NCI-H526 (cell line): ENCODE measurements around the gene RAB11A.
A peak's percentile ranks its signal among the peaks of the same experiment; 100 is the strongest.

ENCODE experiments used
- DNase-seq, 2 experiments: peaks; one replicate each; lab custom pipeline; 2025; lab: John Stamatoyannopoulos, UW

Gene RAB11A

DNA sequence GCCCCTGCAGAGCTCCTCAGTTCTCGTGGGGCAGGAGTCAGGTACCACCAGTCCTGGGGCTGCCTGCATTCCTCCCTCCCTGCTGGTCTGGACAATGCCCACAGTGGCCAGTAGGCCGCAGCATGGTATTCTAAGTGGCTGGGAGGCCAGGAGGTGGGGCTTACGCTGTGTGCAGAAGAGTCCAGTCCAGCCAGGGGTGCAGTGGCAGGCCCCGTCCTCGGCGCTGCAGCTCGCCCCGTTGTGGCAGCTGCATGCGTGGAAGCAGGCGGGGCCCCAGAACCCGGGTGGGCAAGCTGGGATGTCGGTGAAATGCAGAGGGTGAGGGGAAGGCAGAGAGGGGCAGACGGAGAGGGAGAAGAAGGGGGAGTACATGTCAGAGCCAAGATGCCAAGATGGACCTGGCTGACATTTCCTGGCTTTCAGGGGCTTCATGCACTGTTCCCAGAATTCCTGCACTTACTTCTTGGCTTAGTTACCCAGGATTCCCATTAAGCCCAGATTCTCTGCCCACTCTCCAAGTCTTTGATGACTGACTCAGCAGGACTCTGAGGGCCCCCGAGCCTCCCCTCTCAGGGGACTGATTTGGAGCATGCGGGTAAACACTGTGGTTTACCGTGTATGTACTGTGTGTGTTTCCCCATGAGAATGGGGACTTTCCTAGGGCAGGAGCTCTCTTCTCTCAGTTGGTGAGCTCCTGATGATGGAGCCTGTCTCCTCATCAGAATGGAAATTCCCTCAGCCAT lies 47.5 kb downstream of the RAB11A start:
- DNase-seq, result peak; percentile 1 to 68

- DNase-seq, result no peak
These were observed 48.1 kb downstream of the RAB11A start for GRCh38 chr15:65917407-65917756.

- no peak for DNase-seq
These were observed 48.6 kb downstream of the RAB11A start for GRCh38 chr15:65917936-65918335.

DNA sequence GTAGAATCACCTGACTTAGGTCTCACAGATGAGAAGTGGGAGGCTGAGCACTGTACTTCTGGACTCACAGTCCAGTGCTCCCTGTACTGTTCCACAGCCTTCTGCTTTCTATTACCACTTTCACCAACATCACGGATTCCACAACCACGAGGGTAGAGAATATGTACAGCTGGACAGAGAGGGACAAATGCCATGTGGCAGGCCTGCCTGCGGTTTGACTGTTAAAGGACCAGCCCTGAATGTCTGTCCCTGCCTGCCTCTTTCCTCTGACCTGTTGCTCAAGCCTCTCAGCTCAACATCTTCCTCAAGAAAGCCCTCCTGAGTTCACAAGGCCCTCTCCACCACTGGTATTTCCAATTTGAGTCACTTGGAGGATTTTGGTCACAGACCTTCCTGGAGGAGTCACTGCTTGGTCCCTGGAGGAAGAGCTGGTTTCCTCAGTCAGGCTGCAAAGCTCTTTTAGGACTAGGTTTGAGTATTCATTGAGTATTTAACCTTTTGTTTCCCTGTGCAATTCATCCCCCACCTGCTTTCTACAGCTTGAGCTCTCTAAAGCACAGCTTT lies 49.1 kb downstream of the RAB11A start:
- no peak for DNase-seq

DNA sequence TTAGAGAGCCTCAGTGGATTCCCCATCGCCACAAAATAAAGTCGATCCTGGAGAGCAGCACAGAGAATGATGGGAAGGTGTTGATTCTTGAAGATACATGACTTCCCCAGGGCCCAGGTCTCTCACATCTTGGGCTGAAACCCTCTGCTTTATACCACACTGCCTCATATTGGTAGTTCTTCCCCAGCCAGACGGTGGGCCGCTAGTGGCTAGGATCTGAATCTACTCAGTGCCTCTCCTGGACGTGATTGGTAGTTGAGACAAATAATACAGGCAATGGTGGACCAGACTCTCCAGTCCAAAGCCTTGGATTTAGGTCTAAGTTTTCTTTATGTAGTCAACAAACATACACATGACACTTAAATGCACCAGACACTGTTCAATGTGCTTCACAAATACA lies 49.7 kb downstream of the RAB11A start:
- no peak for DNase-seq

GRCh38 chr15:65919353-65919752 lies 50.1 kb downstream of the RAB11A start:
- no peak for DNase-seq

GRCh38 chr15:65920121-65920520 lies 50.8 kb downstream of the RAB11A start:
- DNase-seq, result no peak

DNA sequence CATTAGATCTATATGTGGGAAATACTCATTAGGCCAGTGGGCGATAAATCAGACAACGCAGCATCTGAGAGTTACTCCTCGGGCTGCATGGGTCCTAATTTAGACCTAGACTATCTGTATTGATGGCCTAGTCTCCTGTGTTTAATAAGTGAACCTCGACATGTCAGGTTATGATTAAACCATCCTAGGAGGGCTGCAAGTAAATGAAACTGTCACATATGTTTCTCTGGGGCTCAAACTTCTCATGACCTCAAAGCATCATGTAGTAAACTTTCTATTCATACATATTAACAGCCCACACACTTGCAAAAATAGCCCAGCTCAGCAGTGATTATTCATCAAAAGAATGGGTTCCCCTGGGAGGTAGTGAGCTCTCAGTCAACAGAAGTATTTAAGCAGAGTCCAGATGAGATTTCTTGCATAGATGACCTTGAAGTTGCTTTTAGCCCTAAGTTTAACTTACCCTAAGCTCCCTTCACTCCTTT lies 51.6 kb downstream of the RAB11A start:
- no peak for DNase-seq

DNA sequence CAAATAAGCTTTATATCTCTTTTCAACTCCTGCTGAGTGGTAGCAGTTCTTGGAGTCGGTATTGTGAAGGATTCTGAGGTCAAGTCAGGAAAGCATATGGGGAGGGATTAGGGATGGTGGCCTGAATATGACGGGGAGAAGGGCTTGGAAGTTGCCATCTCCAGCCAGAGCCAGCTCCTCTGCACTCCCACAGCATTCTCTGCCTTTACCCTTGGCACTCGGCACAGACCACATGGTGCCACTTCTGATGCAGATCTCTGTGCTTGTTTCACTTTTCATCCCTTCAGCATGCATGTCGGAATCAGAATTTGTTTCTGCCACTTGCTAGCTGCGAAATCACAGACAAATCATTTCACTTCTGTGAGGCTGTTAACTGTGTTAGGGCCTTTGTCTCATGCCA lies 52.5 kb downstream of the RAB11A start:
- no peak for DNase-seq

DNA sequence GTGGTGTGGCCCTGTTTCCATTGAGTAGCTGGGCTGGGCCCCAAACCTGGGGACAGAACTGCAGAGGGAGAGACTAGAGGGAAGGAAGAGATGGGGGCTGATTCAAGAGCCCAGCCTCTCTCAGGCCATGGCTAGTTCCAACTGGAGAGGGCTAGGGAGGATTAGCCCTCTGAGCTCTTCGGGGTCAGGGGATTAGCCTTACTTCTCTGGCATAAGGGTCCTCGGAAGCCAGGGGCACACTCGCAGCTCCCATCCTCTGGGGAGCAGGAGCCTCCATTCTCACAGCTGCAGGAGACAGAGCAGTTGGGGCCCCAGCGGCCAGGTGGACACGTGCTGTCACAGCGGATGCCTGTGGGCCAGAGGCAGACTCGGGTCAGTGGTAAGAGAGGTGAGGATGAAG lies 53.3 kb downstream of the RAB11A start:
- no peak for DNase-seq

GRCh38 chr15:65923264-65923663 lies 54.0 kb downstream of the RAB11A start:
- no peak for DNase-seq

GRCh38 chr15:65924004-65924403 lies 54.7 kb downstream of the RAB11A start:
- DNase-seq, result no peak

GRCh38 chr15:65925338-65925737 lies 56.0 kb downstream of the RAB11A start:
- no peak for DNase-seq

DNA sequence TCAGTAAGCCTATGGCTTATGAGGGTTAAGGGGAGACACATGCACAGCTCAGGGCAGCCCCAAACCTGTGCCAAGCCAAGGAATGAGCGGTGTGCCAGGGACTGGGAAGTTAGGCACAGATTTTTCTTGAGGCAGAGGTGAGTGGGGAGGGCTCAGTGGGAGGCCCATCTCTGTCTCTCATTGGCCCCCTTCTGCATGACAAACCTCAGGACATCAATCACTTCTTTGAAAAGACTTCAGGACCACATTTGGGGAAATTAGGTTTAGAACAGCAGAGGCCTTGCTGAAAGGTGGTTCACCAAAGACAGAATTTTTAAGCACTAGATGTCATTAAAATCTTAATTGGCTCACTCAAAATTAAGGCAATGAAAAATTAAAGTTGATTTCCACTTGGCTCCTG lies 57.2 kb downstream of the RAB11A start:
- no peak for DNase-seq

DNA sequence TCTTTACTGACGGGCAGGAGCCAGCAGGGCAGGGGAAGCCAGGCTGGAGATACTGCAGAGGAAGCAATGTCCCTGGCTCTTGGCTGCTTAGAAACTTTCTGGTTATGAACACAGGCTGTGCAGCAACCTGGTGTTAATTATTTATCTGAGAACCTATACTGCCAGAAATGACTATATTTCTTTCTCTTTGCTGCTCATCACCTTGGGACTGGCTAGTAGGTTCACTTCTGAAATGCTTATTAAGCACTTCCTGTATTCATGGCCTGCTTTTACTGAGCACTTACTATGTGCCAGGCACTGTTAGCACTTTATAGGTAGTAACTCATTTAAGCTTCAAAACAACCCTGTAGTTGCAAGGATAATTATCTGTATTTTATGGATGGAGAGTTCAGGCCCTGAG lies 57.6 kb downstream of the RAB11A start:
- no peak for DNase-seq

GRCh38 chr15:65927545-65927944 lies 58.3 kb downstream of the RAB11A start:
- no peak for DNase-seq

DNA sequence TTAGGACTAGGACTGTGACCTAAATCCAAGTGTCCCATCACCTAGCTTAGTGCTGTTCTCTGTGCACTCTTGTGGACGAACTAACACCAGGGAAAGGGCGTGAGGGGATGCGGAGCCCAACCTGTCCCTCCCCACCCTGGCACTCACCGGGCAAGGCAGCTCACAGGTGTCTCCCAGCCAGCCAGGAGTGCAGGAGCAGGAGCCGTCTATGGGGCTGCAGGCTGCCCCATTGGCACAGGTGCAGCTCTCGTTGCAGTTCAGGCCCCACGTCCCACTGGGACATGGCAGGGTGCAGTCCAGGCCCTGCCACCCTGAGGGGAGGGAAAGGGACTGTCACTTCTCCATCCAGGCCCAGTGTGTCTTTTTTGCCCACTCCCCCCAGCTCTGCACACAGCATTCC lies 60.3 kb downstream of the RAB11A start:
- no peak for DNase-seq

DNA sequence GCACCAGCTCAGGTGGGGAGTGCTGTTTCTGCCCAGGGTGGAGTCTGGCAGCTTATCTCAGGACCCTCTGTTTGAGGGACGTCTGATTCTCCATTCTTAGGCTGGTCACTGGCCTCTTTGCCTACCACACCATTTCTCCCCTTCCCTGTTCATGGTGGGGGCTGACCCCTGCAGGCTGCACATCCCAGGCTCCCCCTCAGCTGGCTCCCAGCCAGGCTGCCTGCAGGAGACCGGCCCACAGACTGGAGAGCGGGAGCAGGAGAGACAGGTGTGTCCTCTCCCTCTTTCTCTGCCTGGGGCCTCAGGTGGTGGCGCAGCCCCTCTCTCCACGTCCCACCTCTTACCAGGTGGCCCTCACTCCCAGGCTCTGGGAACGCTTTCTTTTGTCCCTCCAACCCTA lies 60.8 kb downstream of the RAB11A start:
- DNase-seq, result no peak

GRCh38 chr15:65931221-65931620 lies 61.9 kb downstream of the RAB11A start:
- DNase-seq, result no peak

DNA sequence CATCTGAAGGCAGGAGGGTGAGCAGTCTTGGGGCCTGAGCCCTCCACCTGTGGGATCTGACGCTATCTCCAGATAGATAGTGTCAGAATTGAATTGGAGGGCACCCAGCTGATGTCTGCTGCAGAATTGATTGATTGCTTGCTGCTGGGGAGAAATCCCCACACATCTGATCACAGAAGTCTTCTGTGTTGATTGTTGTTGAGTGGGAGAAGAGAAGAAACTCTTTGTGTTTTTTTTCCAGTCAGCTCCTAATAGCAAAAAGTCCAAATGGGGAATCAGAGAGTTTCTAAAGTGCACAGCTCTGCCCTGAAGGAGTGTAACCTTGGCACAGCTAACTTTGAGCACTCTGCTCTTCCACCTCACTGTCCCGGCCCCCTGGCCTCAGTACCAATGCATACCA lies 66.1 kb downstream of the RAB11A start:
- DNase-seq, result no peak

DNA sequence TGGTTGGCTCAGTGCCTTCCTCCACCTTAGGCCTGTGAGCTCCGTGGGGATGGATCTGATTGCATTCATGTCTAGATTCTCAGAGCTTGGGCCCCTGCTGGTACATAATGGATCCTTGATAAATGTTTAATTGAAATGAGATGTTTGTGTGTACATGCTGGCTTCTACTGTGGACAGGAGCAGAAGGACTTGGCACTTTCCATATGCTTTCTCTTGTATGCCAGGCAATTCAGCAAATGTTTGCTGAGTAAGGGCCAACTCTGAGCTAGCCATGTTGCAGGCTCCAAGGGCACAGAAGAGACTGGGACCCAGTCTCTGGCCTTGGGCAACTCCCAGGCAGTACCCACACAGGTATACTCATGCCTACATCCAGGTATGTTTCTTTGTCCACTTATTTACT lies 67.0 kb downstream of the RAB11A start:
- DNase-seq, result no peak

- no peak for DNase-seq
These were observed 67.8 kb downstream of the RAB11A start for GRCh38 chr15:65937054-65937453.

DNA sequence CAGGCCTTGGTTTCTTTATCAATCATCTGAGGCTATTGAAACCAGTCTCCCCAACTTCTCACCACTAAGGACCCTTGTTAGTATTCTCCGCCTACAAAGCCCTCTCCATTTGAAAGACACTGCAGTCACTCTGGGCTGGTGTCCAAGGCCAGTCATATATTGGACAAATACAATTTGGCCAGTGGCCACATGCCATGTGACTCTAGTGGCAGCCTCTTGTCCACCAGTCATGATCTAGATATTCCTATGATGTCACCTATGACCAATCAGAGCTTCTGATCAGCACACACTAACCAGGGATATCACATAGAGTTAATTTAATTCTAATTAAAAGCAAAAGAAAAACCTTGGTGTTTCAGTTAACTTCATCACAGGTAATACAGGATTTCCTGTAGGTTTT lies 68.2 kb downstream of the RAB11A start:
- no peak for DNase-seq

- DNase-seq, result peak in 1 of 2 experiments; percentile 70
These were observed 69.3 kb downstream of the RAB11A start for GRCh38 chr15:65938604-65939003.
